Thyroid gland (tissue), 4 donors: Measurements from ENCODE around the gene CD274. TPM values are rescaled to one million over a fixed set of nuclear protein-coding genes. Genes with fewer than 3 reads are reported as not detected.
"Not testable (repeated sequence)": the region's sequence is repeated elsewhere in the genome, so short reads cannot be mapped to it uniquely, and the experiment has no call there.

Experiments used
- DNase-seq, 2 donors: peaks; one replicate each; pipeline ENCODE4 v3.0.0-alpha.2; 2019
- H3K27ac ChIP-seq, 3 donors: fragments of 200-600 bp; sonication (generic); 1 replicate in 2 of 3; 2 replicates in 1 of 3; pipeline ENCODE4 v1.5.1; 2016 to 2019; ENCODE audit warnings: mild to moderate bottlenecking in 1 of 3, moderate library complexity in 1 of 3
- H3K27me3 ChIP-seq: fragments of 200-600 bp; sonication (generic); one replicate; pipeline ENCODE4 v1.5.1; 2019
- H3K36me3 ChIP-seq, 2 donors: fragments of 200-600 bp; sonication (generic); one replicate each; pipeline ENCODE4 v1.5.1; 2016 to 2019
- H3K4me1 ChIP-seq, 2 donors: fragments of 200-600 bp; sonication (generic); one replicate each; pipeline ENCODE4 v1.5.1; 2017 to 2019
- H3K4me3 ChIP-seq, 3 donors: fragments of 200-600 bp; sonication (generic); replicated peaks in 1 of 3; 1 replicate in 2 of 3; 2 replicates in 1 of 3; pipeline ENCODE4 v1.5.1; 2016; ENCODE audit warnings: mild to moderate bottlenecking in 1 of 3
- H3K9me3 ChIP-seq: fragments of 200-600 bp; sonication (generic); one replicate; pipeline ENCODE4 v1.5.1; 2017
- POLR2A ChIP-seq, 2 donors: fragments of 450-650 bp; IDR thresholded peaks; one replicate each; pipeline ENCODE4 v1.6.1; 2017; ENCODE audit warnings: antibody characterized with exemption in 2 of 2, mild to moderate bottlenecking in 2 of 2, moderate library complexity in 1 of 2
- WGBS, 2 donors: methylation state at CpG; one replicate each; pipeline ENCODE4 v1.1.5; 2017; 5-methylcytosine and 5-hydroxymethylcytosine counted together
- intact Hi-C: fragments of 100-400 bp; cut with DNase I; formaldehyde crosslinking; loops from one replicate; pipeline ENCODE4 v1.15.1; 2023
- total RNA-seq, 4 donors: library from RNA; depleted of rRNA; stranded (reverse); fragments of >200 nt; gene quantifications; one replicate each; pipeline ENCODE4 v1.2.3, GENCODE V29; 2016
- TF ChIP-seq, protein P1 (sequence below), 6 experiments: fragments of 200-600 bp in 3 of 6; fragments of 450-650 bp in 3 of 6; sonication (generic) in 3 of 6; IDR thresholded peaks; one replicate each; pipeline ENCODE4 v1.5.1; 2016 to 2019; ENCODE audit warnings: antibody characterized with exemption in 6 of 6, mild to moderate bottlenecking in 2 of 6, inconsistent platforms in 1 of 6, moderate library complexity in 1 of 6

Gene CD274
- total RNA-seq, 4 donors from 2014 or later, result 3.0 to 6.5 (median 4.9) TPM

- Histone ChIP-seq H3K4me1 (no peaks in the 10 kb centered on the region), H3K36me3 (no peaks in the 10 kb centered on the region), H3K9me3 (no peaks in the 10 kb centered on the region), H3K27me3 (no peaks in the 10 kb centered on the region), H3K27ac (no peak overlapping the region), H3K4me3 (no peak overlapping the region)
- WGBS, 2 donors, result 74 to 91% methylated on average over 3 of the region's 3 CpGs
- TF ChIP-seq, protein P1, sequence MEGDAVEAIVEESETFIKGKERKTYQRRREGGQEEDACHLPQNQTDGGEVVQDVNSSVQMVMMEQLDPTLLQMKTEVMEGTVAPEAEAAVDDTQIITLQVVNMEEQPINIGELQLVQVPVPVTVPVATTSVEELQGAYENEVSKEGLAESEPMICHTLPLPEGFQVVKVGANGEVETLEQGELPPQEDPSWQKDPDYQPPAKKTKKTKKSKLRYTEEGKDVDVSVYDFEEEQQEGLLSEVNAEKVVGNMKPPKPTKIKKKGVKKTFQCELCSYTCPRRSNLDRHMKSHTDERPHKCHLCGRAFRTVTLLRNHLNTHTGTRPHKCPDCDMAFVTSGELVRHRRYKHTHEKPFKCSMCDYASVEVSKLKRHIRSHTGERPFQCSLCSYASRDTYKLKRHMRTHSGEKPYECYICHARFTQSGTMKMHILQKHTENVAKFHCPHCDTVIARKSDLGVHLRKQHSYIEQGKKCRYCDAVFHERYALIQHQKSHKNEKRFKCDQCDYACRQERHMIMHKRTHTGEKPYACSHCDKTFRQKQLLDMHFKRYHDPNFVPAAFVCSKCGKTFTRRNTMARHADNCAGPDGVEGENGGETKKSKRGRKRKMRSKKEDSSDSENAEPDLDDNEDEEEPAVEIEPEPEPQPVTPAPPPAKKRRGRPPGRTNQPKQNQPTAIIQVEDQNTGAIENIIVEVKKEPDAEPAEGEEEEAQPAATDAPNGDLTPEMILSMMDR (IDR thresholded peaks at IDR 0.05), result no peak
- TF ChIP-seq POLR2A (IDR thresholded peaks at IDR 0.05), result no peak
- no peak for DNase-seq
- intact Hi-C loops, result loop anchor here (10.0 kb wide), 1 partner anchor 663 kb away; no protein-coding TSS in a partner anchor
Measured at GRCh38 chr9:5428172-5428571, 22.2 kb upstream of the CD274 start.

DNA sequence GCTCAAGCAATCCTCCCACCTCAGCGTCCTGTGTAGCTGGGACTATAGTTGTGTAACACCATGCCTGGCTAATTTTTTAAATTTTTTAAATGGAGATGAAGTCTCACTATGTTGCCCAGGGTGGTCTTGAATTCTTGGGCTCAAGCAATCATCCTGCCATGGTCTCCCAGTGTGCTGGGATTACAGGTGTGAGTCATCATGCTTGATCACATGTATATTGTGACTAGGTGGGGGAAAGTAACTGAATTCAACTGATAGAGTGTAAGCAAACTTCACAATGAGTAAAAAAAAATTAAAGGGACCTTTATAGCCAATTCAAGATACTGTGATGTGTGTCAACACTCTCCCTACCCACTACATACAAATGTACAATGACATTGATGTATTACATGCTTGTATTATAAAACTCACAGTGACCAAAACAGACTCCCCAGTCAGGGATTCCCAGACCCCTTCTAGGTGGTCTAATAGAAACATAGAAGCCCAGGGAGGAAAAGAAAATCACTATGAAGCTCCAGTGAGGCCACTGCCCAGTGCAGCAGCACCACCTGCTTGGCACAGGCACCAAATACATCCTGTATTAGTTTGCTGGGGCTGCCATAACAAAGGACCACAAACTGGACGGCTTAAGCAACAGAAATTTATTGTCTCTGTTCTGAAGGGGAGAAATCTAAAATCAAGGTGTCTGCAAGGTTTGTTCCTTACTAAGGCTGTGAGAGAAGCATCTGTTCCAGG, 21.4 kb upstream of the CD274 start:
- 94 to 97% methylated on average over 2 of the region's 2 CpGs for WGBS, 2 donors
- Histone ChIP-seq H3K36me3 (no peaks in the 10 kb centered on the region), H3K27me3 (no peaks in the 10 kb centered on the region), H3K27ac (no peak overlapping the region), H3K4me3 (no peak overlapping the region), H3K4me1 (no peaks in the 10 kb centered on the region), H3K9me3 (no peaks in the 10 kb centered on the region)
- no peak for TF ChIP-seq POLR2A (IDR thresholded peaks at IDR 0.05)
- no peak for DNase-seq
- intact Hi-C loops, result loop anchor here (10.0 kb wide), 1 partner anchor 664 kb away; no protein-coding TSS in a partner anchor

- intact Hi-C loops, result loop anchor here (10.0 kb wide), 2 partner anchors 165 to 665 kb away; no protein-coding TSS in a partner anchor
- 84 to 95% methylated on average over 10 of the region's 10 CpGs for WGBS, 2 donors
- H3K27ac ChIP-seq, result no peak overlapping the region
- no peaks in the 10 kb centered on the region for H3K27me3 ChIP-seq
- TF ChIP-seq, protein P1 (IDR thresholded peaks at IDR 0.05), result no peak
- TF ChIP-seq POLR2A (IDR thresholded peaks at IDR 0.05), result no peak
- H3K4me1 ChIP-seq, result no peaks in the 10 kb centered on the region
- DNase-seq, result no peak
- no peaks in the 10 kb centered on the region for H3K9me3 ChIP-seq
- H3K4me3 ChIP-seq, result no peak overlapping the region
- H3K36me3 ChIP-seq, result no peaks in the 10 kb centered on the region
Measured at GRCh38 chr9:5429873-5430564, 20.3 kb upstream of the CD274 start.

DNA sequence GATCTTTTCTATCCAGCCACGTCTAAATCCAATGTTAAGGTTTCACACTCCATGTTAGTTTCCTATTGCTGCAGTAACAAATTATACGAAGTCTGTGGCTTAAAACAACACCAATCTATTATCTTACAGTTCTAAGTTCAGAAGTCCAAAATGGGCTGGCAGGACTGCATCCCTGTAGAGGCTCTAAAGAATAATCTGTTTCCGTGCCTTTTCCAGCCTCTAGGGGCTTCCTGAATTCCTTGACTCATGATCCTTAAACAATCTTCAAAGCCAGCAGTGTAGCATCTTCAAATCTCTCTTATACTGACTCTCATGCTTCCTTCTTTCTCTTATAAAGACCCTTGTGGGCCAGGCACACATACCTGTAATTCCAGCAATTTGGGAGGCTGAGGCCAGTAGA, 19.4 kb upstream of the CD274 start:
- Histone ChIP-seq H3K27ac (no peak overlapping the region), H3K9me3 (no peaks in the 10 kb centered on the region), H3K4me1 (no peaks in the 10 kb centered on the region), H3K4me3 (no peak overlapping the region), H3K36me3 (no peaks in the 10 kb centered on the region), H3K27me3 (no peaks in the 10 kb centered on the region)
- intact Hi-C loops, result loop anchor here (10.0 kb wide), 1 partner anchor 164 kb away; no protein-coding TSS in a partner anchor
- TF ChIP-seq, protein P1 (IDR thresholded peaks at IDR 0.05), result no peak
- TF ChIP-seq POLR2A (IDR thresholded peaks at IDR 0.05), result no peak
- 77 to 90% methylated on average over 2 to 3 of the region's 3 CpGs for WGBS, 2 donors
- DNase-seq, result no peak

GRCh38 chr9:5432890-5433289, 17.5 kb upstream of the CD274 start:
- not testable (repeated sequence) for DNase-seq, H3K27me3 ChIP-seq, H3K9me3 ChIP-seq, H3K36me3 ChIP-seq, H3K4me3 ChIP-seq, H3K27ac ChIP-seq, H3K4me1 ChIP-seq
- 93 to 95% methylated on average over 13 to 23 of the region's 24 CpGs for WGBS, 2 donors
- intact Hi-C loops, result loop anchor here (10.0 kb wide), 1 partner anchor 162 kb away; no protein-coding TSS in a partner anchor

- H3K27me3 ChIP-seq, H3K36me3 ChIP-seq, DNase-seq, H3K4me3 ChIP-seq, H3K27ac ChIP-seq, H3K9me3 ChIP-seq: not testable (repeated sequence)
- intact Hi-C loops, result loop anchor here (10.0 kb wide), 1 partner anchor 161 kb away; no protein-coding TSS in a partner anchor
- WGBS, 2 donors, result 94 to 95% methylated on average over 13 to 20 of the region's 26 CpGs
- peaks cover 6 to 11% of the 10 kb centered on the region in 2 donors for H3K4me1 ChIP-seq
Measured at GRCh38 chr9:5433328-5433727, 17.0 kb upstream of the CD274 start.

DNA sequence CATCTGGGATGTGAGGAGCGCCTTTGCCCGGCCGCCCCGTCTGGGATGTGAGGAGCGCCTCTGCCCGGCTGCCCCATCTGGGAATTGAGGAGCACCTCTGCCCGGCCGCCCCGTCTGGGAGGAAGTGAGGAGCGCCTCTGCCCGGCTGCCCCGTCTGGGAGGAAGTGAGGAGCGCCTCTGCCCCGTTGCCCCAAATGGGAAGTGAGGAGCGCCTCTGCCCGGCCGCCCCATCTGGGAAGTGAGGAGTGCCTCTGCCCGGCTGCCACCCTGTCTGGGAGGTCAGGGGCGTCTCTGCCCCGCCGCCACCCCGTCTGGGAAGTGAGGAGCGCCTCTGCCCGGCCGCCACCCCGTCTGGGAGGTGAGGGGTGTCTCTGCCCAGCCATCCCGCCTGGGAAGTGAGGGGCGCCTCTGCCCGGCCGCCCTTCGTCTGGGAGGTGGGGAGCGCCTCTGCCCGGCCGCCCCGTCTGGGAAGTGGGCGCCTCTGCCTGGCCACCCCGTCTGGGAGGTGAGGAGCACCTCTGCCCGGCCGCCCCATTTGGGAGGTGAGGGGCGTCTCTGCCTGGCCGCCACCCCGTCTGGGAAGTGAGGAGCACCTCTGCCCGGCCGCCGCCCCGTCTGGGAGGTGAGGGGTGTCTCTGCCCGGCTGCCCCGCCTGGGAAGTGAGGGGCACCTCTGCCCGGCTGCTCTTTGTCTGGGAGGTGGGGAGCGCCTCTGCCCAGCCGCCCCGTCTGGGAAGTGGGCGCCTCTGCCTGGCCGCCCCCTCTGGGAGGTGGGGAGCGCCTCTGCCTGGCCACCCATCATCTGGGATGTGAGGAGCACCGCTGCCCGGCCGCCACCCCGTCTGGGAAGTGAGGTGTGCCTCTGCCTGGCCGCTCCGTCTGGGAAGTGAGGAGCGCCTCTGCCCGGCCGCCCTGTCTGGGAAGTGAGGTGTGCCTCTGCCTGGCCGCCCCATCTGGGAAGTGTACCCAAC, 16.2 kb upstream of the CD274 start:
- not testable (repeated sequence) for H3K9me3 ChIP-seq, H3K4me3 ChIP-seq, H3K27ac ChIP-seq, DNase-seq, H3K27me3 ChIP-seq, H3K36me3 ChIP-seq
- H3K4me1 ChIP-seq, result peaks cover 7 to 14% of the 10 kb centered on the region in 2 donors
- intact Hi-C loops, result loop anchor here (10.0 kb wide), 1 partner anchor 161 kb away; no protein-coding TSS in a partner anchor
- 93 to 99% methylated on average over 24 to 44 of the region's 65 CpGs for WGBS, 2 donors
